Measurements from ENCODE around the gene PHYHIPL.

The PHYHIPL gene

DNA sequence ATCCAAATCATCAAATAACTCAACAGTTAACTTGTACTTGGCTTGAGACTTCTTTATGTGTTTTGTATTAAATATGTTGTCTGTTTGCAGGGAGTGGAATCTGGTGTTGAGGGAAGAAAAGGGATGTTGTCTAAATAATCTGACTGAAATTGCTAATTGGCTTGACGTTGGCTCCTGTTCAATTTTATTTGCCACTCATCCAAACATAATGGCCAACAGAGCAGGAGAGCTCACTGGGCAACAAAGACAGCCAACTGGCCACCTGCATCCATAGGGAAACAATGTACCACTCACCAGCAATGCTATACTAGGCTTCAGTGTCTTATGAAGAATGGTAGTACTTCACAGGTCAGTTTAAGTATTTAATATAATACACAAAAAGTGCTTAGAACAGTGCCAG lies 105.4 kb downstream of the PHYHIPL start:
- no peak overlapping the region for H2BK15ac ChIP-seq (replicated peaks; ENCODE audit: low read depth)
- no CpG with 5 or more reads among the region's 1 CpG for WGBS (ENCODE audit: extremely low coverage, insufficient coverage, low lambda C conversion rate)
- no peaks in the 10 kb centered on the region for H3K79me2 ChIP-seq (ENCODE audit: control insufficient read depth, insufficient read depth, low read length)
- H3K27me3 ChIP-seq (ENCODE audit: insufficient read depth, low read length, poor library complexity), result no peaks in the 10 kb centered on the region
- no peak overlapping the region for H3K4me2 ChIP-seq (ENCODE audit: low read length)
- H3K79me1 ChIP-seq (ENCODE audit: low read length), result no peaks in the 10 kb centered on the region
- H3K4ac ChIP-seq (ENCODE audit: low read depth, low read length), result no peak overlapping the region
- no peak overlapping the region for H2AK5ac ChIP-seq (ENCODE audit: low read length)
- H3K9ac ChIP-seq (ENCODE audit: low read length), result no peak overlapping the region
- H2BK120ac ChIP-seq (ENCODE audit: low read depth, low read length), result no peak overlapping the region
- no peak overlapping the region for H3K56ac ChIP-seq (ENCODE audit: low read length)
- no peak overlapping the region for H2BK5ac ChIP-seq (ENCODE audit: low read length)
- no peak overlapping the region for H3K23ac ChIP-seq (ENCODE audit: low read length)
- no peak overlapping the region for H4K5ac ChIP-seq (ENCODE audit: low read length)
- H3K4me3 ChIP-seq (ENCODE audit: low read length), result no peak overlapping the region
- H3K27ac ChIP-seq (ENCODE audit: low read depth, low read length), result no peak overlapping the region
- H3K4me1 ChIP-seq (ENCODE audit: control insufficient read depth, low read depth, low read length), result no peaks in the 10 kb centered on the region
- no peaks in the 10 kb centered on the region for H3K36me3 ChIP-seq (ENCODE audit: control insufficient read depth, insufficient read depth, low read length)
- H4K8ac ChIP-seq (ENCODE audit: low read depth, low read length), result no peak overlapping the region
- DNase-seq, result no peak
- no peak overlapping the region for H3K18ac ChIP-seq (ENCODE audit: low read length)

DNA sequence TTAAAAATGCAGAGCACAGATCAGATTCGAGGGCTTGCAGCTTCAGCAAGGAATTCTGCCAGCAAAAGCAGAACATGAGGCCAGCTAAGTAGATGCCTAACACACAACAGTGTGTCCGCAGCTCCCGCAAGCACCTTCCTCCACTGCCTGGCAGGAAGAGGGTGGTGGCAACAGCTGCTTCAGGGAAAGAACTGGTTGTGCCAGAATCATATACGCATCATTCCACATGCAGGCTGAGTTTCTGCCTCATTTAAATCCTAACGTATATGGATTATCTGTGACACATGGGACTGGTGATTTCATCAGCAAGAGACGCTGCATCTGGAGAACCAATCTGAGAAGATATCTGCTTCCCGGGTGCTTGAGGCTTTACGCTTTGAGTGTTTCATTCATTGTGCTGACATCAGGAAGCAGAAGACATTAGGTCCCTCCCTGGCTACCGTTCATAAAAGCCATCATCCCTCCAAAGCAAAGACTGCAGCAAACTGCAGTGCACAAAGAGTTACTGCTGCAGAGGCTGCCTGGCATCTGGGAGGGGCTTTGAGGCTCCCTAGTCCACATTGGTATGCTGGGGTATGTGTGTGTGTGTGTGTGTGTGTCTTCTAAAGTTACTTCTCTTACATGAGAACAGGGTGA lies 107.1 kb downstream of the PHYHIPL start:
- no CpG with 5 or more reads among the region's 9 CpGs for whole genome bisulfite sequencing (ENCODE audit: extremely low coverage, insufficient coverage, low lambda C conversion rate)
- no peak overlapping the region for H2AK5ac ChIP-seq (ENCODE audit: low read length)
- peak; percentile 20 for DNase-seq

DNA sequence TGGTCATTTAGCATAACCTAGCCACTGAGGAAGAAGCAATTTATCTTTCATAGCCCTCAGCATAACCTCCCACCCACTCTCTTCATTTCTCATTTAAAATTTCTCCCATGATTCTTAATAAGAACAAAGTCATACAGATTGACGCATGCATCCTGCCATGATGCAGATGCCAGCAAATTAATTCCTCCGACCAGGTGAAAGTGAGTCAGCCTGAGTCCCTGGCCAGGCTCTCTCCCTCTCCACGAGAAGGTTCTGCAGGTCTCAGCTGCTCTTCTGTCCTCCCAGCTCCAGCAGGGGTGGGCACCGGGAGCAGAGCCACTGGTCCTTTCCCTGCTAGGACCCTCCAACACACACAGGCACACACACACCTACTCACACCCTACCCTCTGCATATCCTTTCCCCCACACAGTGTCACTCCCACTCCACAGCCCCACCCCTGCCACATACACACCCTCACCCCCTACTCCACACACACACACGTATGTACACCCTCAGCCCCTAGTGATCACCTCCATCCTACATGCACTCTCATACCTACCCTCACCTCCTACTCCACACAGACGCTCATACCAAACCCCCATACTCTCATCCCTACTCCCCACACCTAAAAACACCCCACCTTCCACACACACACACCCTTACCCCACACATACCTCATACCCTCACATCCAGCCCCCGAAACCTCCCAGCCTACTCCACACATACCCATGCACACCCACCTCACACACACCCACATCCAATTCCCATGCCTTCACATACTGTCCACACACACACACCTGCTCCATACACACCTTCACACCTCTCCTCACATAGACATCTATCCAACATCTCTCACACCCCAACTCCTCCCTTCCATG lies 107.9 kb downstream of the PHYHIPL start:
- Histone ChIP-seq H3K18ac (ENCODE audit: low read length) (no peak overlapping the region), H3K79me2 (ENCODE audit: control insufficient read depth, insufficient read depth, low read length) (no peaks in the 10 kb centered on the region), H2BK5ac (ENCODE audit: low read length) (no peak overlapping the region), H4K8ac (ENCODE audit: low read depth, low read length) (no peak overlapping the region), H3K4me3 (ENCODE audit: low read length) (no peak overlapping the region), H3K56ac (ENCODE audit: low read length) (no peak overlapping the region), H3K23ac (ENCODE audit: low read length) (no peak overlapping the region), H3K27me3 (ENCODE audit: insufficient read depth, low read length, poor library complexity) (no peaks in the 10 kb centered on the region), H2BK120ac (ENCODE audit: low read depth, low read length) (no peak overlapping the region), H3K4me2 (ENCODE audit: low read length) (no peak overlapping the region), H2AK5ac (ENCODE audit: low read length) (no peak overlapping the region), H3K36me3 (ENCODE audit: control insufficient read depth, insufficient read depth, low read length) (no peaks in the 10 kb centered on the region), H3K27ac (ENCODE audit: low read depth, low read length) (no peak overlapping the region), H3K4me1 (ENCODE audit: control insufficient read depth, low read depth, low read length) (no peaks in the 10 kb centered on the region), H3K79me1 (ENCODE audit: low read length) (no peaks in the 10 kb centered on the region), H2BK15ac (replicated peaks; ENCODE audit: low read depth) (no peak overlapping the region), H3K4ac (ENCODE audit: low read depth, low read length) (no peak overlapping the region), H4K5ac (ENCODE audit: low read length) (no peak overlapping the region), H3K9ac (ENCODE audit: low read length) (no peak overlapping the region)
- DNase-seq, result no peak
- 100% methylated on average over 3 of the region's 7 CpGs for WGBS (ENCODE audit: extremely low coverage, insufficient coverage, low lambda C conversion rate)

More for the DNA sequence above, 107.1 kb downstream of the PHYHIPL start:
- no peak overlapping the region for H3K18ac ChIP-seq (ENCODE audit: low read length)
- H4K8ac ChIP-seq (ENCODE audit: low read depth, low read length), result no peak overlapping the region
- no peak overlapping the region for H3K9ac ChIP-seq (ENCODE audit: low read length)
- no peak overlapping the region for H3K27ac ChIP-seq (ENCODE audit: low read depth, low read length)
- H2BK5ac ChIP-seq (ENCODE audit: low read length), result no peak overlapping the region
- no peaks in the 10 kb centered on the region for H3K79me2 ChIP-seq (ENCODE audit: control insufficient read depth, insufficient read depth, low read length)
- no peak overlapping the region for H3K23ac ChIP-seq (ENCODE audit: low read length)
- no peak overlapping the region for H3K56ac ChIP-seq (ENCODE audit: low read length)
- no peaks in the 10 kb centered on the region for H3K79me1 ChIP-seq (ENCODE audit: low read length)
- no peaks in the 10 kb centered on the region for H3K4me1 ChIP-seq (ENCODE audit: control insufficient read depth, low read depth, low read length)
- no peak overlapping the region for H2BK120ac ChIP-seq (ENCODE audit: low read depth, low read length)
- no peak overlapping the region for H3K4ac ChIP-seq (ENCODE audit: low read depth, low read length)
- H3K4me2 ChIP-seq (ENCODE audit: low read length), result no peak overlapping the region
- H3K36me3 ChIP-seq (ENCODE audit: control insufficient read depth, insufficient read depth, low read length), result no peaks in the 10 kb centered on the region
- no peak overlapping the region for H4K5ac ChIP-seq (ENCODE audit: low read length)
- no peak overlapping the region for H3K4me3 ChIP-seq (ENCODE audit: low read length)
- no peaks in the 10 kb centered on the region for H3K27me3 ChIP-seq (ENCODE audit: insufficient read depth, low read length, poor library complexity)
- H2BK15ac ChIP-seq (replicated peaks; ENCODE audit: low read depth), result no peak overlapping the region

DNA sequence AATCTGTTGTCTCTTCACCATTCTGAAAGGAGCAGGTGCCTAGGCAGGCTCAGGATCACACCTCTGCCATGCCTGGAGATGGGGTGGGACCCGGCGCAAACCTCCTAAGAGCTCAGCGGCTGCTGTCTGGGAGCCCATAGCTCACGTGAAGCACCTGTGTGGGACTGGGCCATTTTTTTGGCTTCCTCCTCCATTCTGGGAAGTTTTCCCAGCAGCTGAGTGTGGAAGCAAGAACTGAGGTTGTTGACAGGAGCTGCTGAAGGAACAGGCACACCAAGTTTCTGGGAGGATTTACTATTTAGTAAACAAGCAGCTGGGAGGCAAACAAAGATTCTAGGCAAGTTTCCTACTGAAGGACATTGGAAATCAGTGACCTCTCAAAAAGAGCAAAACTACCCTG lies 108.6 kb downstream of the PHYHIPL start:
- H3K56ac ChIP-seq (ENCODE audit: low read length), result no peak overlapping the region
- WGBS (ENCODE audit: extremely low coverage, insufficient coverage, low lambda C conversion rate), result no CpG with 5 or more reads among the region's 4 CpGs
- no peak overlapping the region for H3K18ac ChIP-seq (ENCODE audit: low read length)
- no peak overlapping the region for H3K4me3 ChIP-seq (ENCODE audit: low read length)
- H3K23ac ChIP-seq (ENCODE audit: low read length), result no peak overlapping the region
- H3K4me1 ChIP-seq (ENCODE audit: control insufficient read depth, low read depth, low read length), result no peaks in the 10 kb centered on the region
- H3K79me1 ChIP-seq (ENCODE audit: low read length), result no peaks in the 10 kb centered on the region
- DNase-seq, result no peak
- no peak overlapping the region for H2BK120ac ChIP-seq (ENCODE audit: low read depth, low read length)
- H3K36me3 ChIP-seq (ENCODE audit: control insufficient read depth, insufficient read depth, low read length), result no peaks in the 10 kb centered on the region
- no peak overlapping the region for H3K4me2 ChIP-seq (ENCODE audit: low read length)
- H3K4ac ChIP-seq (ENCODE audit: low read depth, low read length), result no peak overlapping the region
- H3K27me3 ChIP-seq (ENCODE audit: insufficient read depth, low read length, poor library complexity), result no peaks in the 10 kb centered on the region
- no peak overlapping the region for H2BK15ac ChIP-seq (replicated peaks; ENCODE audit: low read depth)
- no peak overlapping the region for H2BK5ac ChIP-seq (ENCODE audit: low read length)
- H3K79me2 ChIP-seq (ENCODE audit: control insufficient read depth, insufficient read depth, low read length), result no peaks in the 10 kb centered on the region
- no peak overlapping the region for H2AK5ac ChIP-seq (ENCODE audit: low read length)
- H3K9ac ChIP-seq (ENCODE audit: low read length), result no peak overlapping the region
- no peak overlapping the region for H3K27ac ChIP-seq (ENCODE audit: low read depth, low read length)
- H4K5ac ChIP-seq (ENCODE audit: low read length), result no peak overlapping the region
- no peak overlapping the region for H4K8ac ChIP-seq (ENCODE audit: low read depth, low read length)

DNA sequence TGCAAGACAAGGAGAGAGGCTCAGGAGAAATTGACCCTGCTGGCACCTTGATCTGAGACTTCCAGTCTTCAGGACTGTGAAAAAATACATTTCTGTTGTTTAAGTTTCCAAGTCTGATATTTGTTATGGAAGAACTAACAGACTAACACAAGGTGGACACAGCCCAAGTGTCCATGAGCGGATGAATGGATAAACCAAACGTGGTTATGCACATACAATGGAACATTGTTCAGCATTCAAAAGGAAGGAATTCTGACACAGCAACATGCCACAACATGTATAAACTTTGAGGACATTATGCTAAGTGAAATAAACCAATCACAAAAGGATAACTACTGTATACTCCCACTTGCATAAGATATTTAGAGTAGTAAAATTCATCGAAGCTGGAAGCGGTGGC lies 109.4 kb downstream of the PHYHIPL start:
- no peak overlapping the region for H2BK15ac ChIP-seq (replicated peaks; ENCODE audit: low read depth)
- no peak overlapping the region for H2BK5ac ChIP-seq (ENCODE audit: low read length)
- no peak overlapping the region for H2AK5ac ChIP-seq (ENCODE audit: low read length)
- H3K27ac ChIP-seq (ENCODE audit: low read depth, low read length), result no peak overlapping the region
- no peak overlapping the region for H2BK120ac ChIP-seq (ENCODE audit: low read depth, low read length)
- no peak overlapping the region for H3K18ac ChIP-seq (ENCODE audit: low read length)
- DNase-seq, result no peak
- no peaks in the 10 kb centered on the region for H3K79me1 ChIP-seq (ENCODE audit: low read length)
- no peak overlapping the region for H3K4ac ChIP-seq (ENCODE audit: low read depth, low read length)
- no peaks in the 10 kb centered on the region for H3K27me3 ChIP-seq (ENCODE audit: insufficient read depth, low read length, poor library complexity)
- H3K23ac ChIP-seq (ENCODE audit: low read length), result no peak overlapping the region
- H3K4me1 ChIP-seq (ENCODE audit: control insufficient read depth, low read depth, low read length), result no peaks in the 10 kb centered on the region
- no peak overlapping the region for H3K9ac ChIP-seq (ENCODE audit: low read length)
- H3K4me2 ChIP-seq (ENCODE audit: low read length), result no peak overlapping the region
- H3K4me3 ChIP-seq (ENCODE audit: low read length), result no peak overlapping the region
- no peak overlapping the region for H4K8ac ChIP-seq (ENCODE audit: low read depth, low read length)
- H3K56ac ChIP-seq (ENCODE audit: low read length), result no peak overlapping the region
- no peaks in the 10 kb centered on the region for H3K36me3 ChIP-seq (ENCODE audit: control insufficient read depth, insufficient read depth, low read length)
- no peak overlapping the region for H4K5ac ChIP-seq (ENCODE audit: low read length)
- WGBS (ENCODE audit: extremely low coverage, insufficient coverage, low lambda C conversion rate), result no CpG with 5 or more reads among the region's 4 CpGs
- H3K79me2 ChIP-seq (ENCODE audit: control insufficient read depth, insufficient read depth, low read length), result no peaks in the 10 kb centered on the region

Measured in mesendoderm (in vitro differentiated cells).